Suprapubic skin (tissue), 3 donors: ENCODE measurements around the gene RHCG.

Experiments
- CTCF ChIP-seq, 2 donors: fragments of 200-600 bp in 1 of 2; fragments of 450-650 bp in 1 of 2; sonication (generic) in 1 of 2; IDR thresholded peaks; one replicate each; pipeline ENCODE4 v1.5.1; 2016 to 2019; ENCODE audit warnings: antibody characterized with exemption in 2 of 2, mild to moderate bottlenecking in 1 of 2, moderate library complexity in 1 of 2
- POLR2A ChIP-seq, 2 donors: fragments of 450-650 bp; IDR thresholded peaks; one replicate each; pipeline ENCODE4 v1.6.1; 2017; ENCODE audit warnings: antibody characterized with exemption in 2 of 2, mild to moderate bottlenecking in 2 of 2, moderate library complexity in 2 of 2

GRCh38 chr15:89441295-89441812, 55.0 kb downstream of the RHCG start:
- TF ChIP-seq POLR2A (IDR thresholded peaks at IDR 0.05), result no peak
- no peak for TF ChIP-seq CTCF (IDR thresholded peaks at IDR 0.05)
